Liver (tissue), 3 donors: Measurements from ENCODE around the gene APRT.

Experiments
- EGR1 ChIP-seq, 2 donors: IDR thresholded peaks; 2 replicates each; pipeline ENCODE4 v1.6.1; 2016 to 2018; ENCODE audit warnings: antibody characterized with exemption in 2 of 2, low read depth in 2 of 2
- FOXA2 ChIP-seq: IDR thresholded peaks from 2 replicates; pipeline ENCODE4 v1.6.1; 2016; ENCODE audit warnings: antibody characterized with exemption
- GABPA ChIP-seq, 2 donors: IDR thresholded peaks in 1 of 2; conservative IDR thresholded peaks in 1 of 2; 2 replicates each; pipeline ENCODE4 v1.6.1; 2016; ENCODE audit warnings: antibody characterized with exemption in 2 of 2, mild to moderate bottlenecking in 1 of 2, moderate library complexity in 1 of 2
- NR2F2 ChIP-seq: IDR thresholded peaks from 2 replicates; pipeline ENCODE4 v1.6.1; 2016; ENCODE audit warnings: antibody characterized with exemption
- RAD21 ChIP-seq, 2 donors: IDR thresholded peaks; 2 replicates each; pipeline ENCODE4 v1.6.1; 2016; ENCODE audit warnings: antibody characterized with exemption in 2 of 2, mild to moderate bottlenecking in 2 of 2
- RXRA ChIP-seq, 2 donors: IDR thresholded peaks; 2 replicates each; pipeline ENCODE4 v1.6.1; 2017 to 2018; ENCODE audit warnings: antibody characterized with exemption in 2 of 2, mild to moderate bottlenecking in 1 of 2
- SP1 ChIP-seq: IDR thresholded peaks from 2 replicates; pipeline ENCODE4 v1.6.1; 2018; ENCODE audit warnings: antibody characterized with exemption, mild to moderate bottlenecking
- TAF1 ChIP-seq: conservative IDR thresholded peaks from 2 replicates; pipeline ENCODE4 v1.6.1; 2016; ENCODE audit warnings: antibody characterized with exemption, mild to moderate bottlenecking
- YY1 ChIP-seq: IDR thresholded peaks from 2 replicates; pipeline ENCODE4 v1.6.1; 2016; ENCODE audit warnings: antibody characterized with exemption, mild to moderate bottlenecking
- TF ChIP-seq, protein P1 (sequence below): fragments of 150-350 bp; IDR thresholded peaks from 2 replicates; pipeline ENCODE4 v1.5.1; 2017; ENCODE audit warnings: improper control_type of control experiment, low read depth, low read length; ENCODE audit not compliant: missing input control
- TF ChIP-seq, protein P2 (sequence below): IDR thresholded peaks from 2 replicates; pipeline ENCODE4 v1.6.1; 2016; ENCODE audit warnings: antibody characterized with exemption, mild to moderate bottlenecking
- TF ChIP-seq, protein P3 (sequence below): IDR thresholded peaks from 2 replicates; pipeline ENCODE4 v1.6.1; 2016; ENCODE audit warnings: antibody characterized with exemption
- TF ChIP-seq, protein P4 (sequence below): IDR thresholded peaks from 2 replicates; pipeline ENCODE4 v1.6.1; 2016; ENCODE audit warnings: antibody characterized with exemption
- TF ChIP-seq, protein P5 (sequence below): IDR thresholded peaks from 2 replicates; pipeline ENCODE4 v1.6.1; 2016; ENCODE audit warnings: antibody characterized with exemption
- donor health status: healthy.
- donor health status: healthy.

DNA sequence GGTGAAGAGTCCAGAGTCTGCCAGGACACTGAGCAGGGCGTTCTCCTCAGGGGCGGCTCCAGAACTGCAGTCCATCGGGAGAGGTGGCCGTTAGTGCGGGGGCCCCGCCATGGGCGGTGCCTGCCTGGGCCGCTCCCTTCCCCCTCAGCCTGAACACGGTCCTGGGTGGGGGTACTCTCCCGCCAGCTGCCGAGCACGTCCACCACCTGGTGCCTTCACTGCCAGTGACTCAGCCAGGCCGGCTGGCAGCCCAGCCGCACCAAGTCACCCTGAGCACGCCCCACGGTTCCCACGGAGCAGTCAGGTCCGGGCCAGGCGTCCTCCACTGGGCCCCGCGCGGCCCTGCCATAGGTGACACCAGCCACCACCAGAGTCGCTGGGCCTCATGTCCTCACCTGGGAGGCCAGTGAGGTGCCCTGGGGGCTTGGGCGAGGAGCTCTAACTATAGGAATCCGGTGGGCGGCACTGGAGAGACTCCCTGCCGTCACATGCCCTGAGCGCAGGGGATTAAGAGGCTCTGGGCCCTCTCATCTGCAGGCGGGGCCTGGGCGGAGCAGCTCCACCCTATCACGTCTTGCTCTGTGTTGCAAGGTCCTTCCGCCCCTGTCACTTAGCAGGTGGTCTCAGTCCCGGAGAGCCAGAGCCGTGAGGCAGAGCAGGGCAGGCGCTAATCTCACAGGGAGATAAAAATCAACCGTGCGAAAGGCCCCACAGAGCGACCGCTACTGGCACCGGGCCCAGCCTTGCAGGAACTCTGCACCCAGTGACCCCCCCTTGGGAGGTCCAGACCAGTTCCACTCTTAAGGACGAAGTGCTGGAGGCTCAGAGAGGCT is 41.1 kb downstream of the APRT start:
- TF ChIP-seq RAD21 (IDR thresholded peaks at IDR 0.05) = no peak
- TF ChIP-seq, protein P1, sequence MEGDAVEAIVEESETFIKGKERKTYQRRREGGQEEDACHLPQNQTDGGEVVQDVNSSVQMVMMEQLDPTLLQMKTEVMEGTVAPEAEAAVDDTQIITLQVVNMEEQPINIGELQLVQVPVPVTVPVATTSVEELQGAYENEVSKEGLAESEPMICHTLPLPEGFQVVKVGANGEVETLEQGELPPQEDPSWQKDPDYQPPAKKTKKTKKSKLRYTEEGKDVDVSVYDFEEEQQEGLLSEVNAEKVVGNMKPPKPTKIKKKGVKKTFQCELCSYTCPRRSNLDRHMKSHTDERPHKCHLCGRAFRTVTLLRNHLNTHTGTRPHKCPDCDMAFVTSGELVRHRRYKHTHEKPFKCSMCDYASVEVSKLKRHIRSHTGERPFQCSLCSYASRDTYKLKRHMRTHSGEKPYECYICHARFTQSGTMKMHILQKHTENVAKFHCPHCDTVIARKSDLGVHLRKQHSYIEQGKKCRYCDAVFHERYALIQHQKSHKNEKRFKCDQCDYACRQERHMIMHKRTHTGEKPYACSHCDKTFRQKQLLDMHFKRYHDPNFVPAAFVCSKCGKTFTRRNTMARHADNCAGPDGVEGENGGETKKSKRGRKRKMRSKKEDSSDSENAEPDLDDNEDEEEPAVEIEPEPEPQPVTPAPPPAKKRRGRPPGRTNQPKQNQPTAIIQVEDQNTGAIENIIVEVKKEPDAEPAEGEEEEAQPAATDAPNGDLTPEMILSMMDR = no peak
- TF ChIP-seq, protein P2, sequence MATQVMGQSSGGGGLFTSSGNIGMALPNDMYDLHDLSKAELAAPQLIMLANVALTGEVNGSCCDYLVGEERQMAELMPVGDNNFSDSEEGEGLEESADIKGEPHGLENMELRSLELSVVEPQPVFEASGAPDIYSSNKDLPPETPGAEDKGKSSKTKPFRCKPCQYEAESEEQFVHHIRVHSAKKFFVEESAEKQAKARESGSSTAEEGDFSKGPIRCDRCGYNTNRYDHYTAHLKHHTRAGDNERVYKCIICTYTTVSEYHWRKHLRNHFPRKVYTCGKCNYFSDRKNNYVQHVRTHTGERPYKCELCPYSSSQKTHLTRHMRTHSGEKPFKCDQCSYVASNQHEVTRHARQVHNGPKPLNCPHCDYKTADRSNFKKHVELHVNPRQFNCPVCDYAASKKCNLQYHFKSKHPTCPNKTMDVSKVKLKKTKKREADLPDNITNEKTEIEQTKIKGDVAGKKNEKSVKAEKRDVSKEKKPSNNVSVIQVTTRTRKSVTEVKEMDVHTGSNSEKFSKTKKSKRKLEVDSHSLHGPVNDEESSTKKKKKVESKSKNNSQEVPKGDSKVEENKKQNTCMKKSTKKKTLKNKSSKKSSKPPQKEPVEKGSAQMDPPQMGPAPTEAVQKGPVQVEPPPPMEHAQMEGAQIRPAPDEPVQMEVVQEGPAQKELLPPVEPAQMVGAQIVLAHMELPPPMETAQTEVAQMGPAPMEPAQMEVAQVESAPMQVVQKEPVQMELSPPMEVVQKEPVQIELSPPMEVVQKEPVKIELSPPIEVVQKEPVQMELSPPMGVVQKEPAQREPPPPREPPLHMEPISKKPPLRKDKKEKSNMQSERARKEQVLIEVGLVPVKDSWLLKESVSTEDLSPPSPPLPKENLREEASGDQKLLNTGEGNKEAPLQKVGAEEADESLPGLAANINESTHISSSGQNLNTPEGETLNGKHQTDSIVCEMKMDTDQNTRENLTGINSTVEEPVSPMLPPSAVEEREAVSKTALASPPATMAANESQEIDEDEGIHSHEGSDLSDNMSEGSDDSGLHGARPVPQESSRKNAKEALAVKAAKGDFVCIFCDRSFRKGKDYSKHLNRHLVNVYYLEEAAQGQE = no peak
- TF ChIP-seq, protein P3, sequence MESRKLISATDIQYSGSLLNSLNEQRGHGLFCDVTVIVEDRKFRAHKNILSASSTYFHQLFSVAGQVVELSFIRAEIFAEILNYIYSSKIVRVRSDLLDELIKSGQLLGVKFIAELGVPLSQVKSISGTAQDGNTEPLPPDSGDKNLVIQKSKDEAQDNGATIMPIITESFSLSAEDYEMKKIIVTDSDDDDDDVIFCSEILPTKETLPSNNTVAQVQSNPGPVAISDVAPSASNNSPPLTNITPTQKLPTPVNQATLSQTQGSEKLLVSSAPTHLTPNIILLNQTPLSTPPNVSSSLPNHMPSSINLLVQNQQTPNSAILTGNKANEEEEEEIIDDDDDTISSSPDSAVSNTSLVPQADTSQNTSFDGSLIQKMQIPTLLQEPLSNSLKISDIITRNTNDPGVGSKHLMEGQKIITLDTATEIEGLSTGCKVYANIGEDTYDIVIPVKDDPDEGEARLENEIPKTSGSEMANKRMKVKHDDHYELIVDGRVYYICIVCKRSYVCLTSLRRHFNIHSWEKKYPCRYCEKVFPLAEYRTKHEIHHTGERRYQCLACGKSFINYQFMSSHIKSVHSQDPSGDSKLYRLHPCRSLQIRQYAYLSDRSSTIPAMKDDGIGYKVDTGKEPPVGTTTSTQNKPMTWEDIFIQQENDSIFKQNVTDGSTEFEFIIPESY = no peak
- TF ChIP-seq, protein P4, sequence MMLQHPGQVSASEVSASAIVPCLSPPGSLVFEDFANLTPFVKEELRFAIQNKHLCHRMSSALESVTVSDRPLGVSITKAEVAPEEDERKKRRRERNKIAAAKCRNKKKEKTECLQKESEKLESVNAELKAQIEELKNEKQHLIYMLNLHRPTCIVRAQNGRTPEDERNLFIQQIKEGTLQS = no peak
- TF ChIP-seq GABPA (IDR thresholded peaks at IDR 0.05 in 1 of 2, conservative IDR thresholded peaks at IDR 0.05 in 1 of 2) = no peak
- no peak for TF ChIP-seq RXRA (IDR thresholded peaks at IDR 0.05)
- no peak for TF ChIP-seq TAF1
- TF ChIP-seq YY1 = no peak
- TF ChIP-seq EGR1 (IDR thresholded peaks at IDR 0.05; ENCODE audit: low read depth in 2 of 2) = no peak
- no peak for TF ChIP-seq FOXA2
- TF ChIP-seq, protein P5, sequence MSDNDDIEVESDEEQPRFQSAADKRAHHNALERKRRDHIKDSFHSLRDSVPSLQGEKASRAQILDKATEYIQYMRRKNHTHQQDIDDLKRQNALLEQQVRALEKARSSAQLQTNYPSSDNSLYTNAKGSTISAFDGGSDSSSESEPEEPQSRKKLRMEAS = no peak
- no peak for TF ChIP-seq SP1
- no peak for TF ChIP-seq NR2F2
